ENCODE results near the gene EARS2.
A peak's percentile ranks its signal among the peaks of the same experiment; 100 is the strongest.
"Not testable (repeated sequence)": the region's sequence is repeated elsewhere in the genome, so short reads cannot be mapped to it uniquely, and the experiment has no call there.

Gene EARS2

DNA sequence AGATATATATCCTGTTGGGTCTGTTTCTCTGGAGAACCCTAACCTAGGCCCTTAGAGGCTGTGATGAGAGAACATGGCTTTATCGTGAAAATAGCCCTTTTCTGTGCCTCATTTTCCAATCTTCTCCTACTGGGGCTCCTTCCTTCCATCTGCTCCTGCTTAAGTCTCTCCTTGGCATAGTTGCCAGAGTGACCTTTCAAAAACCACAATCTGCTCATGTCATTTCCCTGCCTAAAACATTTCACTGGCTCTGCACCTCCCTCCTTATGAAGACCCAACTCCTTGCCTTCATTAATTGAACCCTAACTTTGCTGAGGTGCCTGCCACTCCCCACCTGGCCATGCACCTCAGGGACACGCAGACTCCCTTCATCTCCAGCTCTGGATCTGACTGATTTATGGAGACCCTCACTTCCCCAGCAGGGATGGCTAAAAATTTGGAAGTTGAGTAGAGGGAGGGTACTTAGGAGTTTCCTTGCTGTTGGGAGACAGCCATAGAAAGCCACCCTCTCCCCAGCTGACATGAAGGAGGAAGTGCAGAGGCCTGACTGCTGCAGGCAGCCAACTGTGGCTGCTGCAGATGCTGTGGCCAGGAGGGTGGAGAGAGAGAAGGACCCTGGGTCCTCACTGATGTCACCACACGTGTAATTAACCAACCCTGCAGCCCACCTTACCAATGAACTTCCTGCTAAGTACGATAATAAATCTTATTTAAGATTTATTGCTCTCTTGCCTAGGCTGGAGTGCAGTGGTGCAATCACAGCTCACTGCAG lies 40.6 kb downstream of the EARS2 start:
- Histone ChIP-seq H3K4me3 (ENCODE audit: insufficient read length, low read depth) (no peak overlapping the region), H3K36me3 (ENCODE audit: insufficient read depth, insufficient read length, low read length) (peaks cover 72% of the 10 kb centered on the region), H3K4me1 (ENCODE audit: insufficient read depth, insufficient read length) (no peaks in the 10 kb centered on the region), H3K27me3 (ENCODE audit: insufficient read depth, insufficient read length) (no peaks in the 10 kb centered on the region), H3K9ac (ENCODE audit: insufficient read length, low read depth) (no peak overlapping the region), H3K9me3 (ENCODE audit: insufficient read depth, low read length) (no peaks in the 10 kb centered on the region)
- TF ChIP-seq YY1 (IDR thresholded peaks at IDR 0.05; ENCODE audit: insufficient read depth, insufficient read length) (no peak), ZNF274 (IDR thresholded peaks at IDR 0.05; ENCODE audit: low read depth, low read length) (no peak), SUZ12 (IDR thresholded peaks at IDR 0.05; ENCODE audit: extremely low read depth, insufficient read depth, insufficient read length) (no peak)
- DNase-seq (ENCODE audit: low read depth, low spot score), result no peak

GRCh38 chr16:23515881-23516280 lies 41.3 kb downstream of the EARS2 start:
- H3K4me3 ChIP-seq (ENCODE audit: insufficient read length, low read depth), result no peak overlapping the region
- TF ChIP-seq ZNF274 (IDR thresholded peaks at IDR 0.05; ENCODE audit: low read depth, low read length), result no peak
- TF ChIP-seq SUZ12 (IDR thresholded peaks at IDR 0.05; ENCODE audit: extremely low read depth, insufficient read depth, insufficient read length), result no peak
- no peak for TF ChIP-seq YY1 (IDR thresholded peaks at IDR 0.05; ENCODE audit: insufficient read depth, insufficient read length)
- no peak for DNase-seq (ENCODE audit: low read depth, low spot score)
- H3K4me1 ChIP-seq (ENCODE audit: insufficient read depth, insufficient read length), result no peaks in the 10 kb centered on the region
- H3K36me3 ChIP-seq (ENCODE audit: insufficient read depth, insufficient read length, low read length), result peaks cover 65% of the 10 kb centered on the region
- H3K9ac ChIP-seq (ENCODE audit: insufficient read length, low read depth), result no peak overlapping the region
- H3K27me3 ChIP-seq (ENCODE audit: insufficient read depth, insufficient read length), result no peaks in the 10 kb centered on the region
- H3K9me3 ChIP-seq (ENCODE audit: insufficient read depth, low read length), result no peaks in the 10 kb centered on the region

DNA sequence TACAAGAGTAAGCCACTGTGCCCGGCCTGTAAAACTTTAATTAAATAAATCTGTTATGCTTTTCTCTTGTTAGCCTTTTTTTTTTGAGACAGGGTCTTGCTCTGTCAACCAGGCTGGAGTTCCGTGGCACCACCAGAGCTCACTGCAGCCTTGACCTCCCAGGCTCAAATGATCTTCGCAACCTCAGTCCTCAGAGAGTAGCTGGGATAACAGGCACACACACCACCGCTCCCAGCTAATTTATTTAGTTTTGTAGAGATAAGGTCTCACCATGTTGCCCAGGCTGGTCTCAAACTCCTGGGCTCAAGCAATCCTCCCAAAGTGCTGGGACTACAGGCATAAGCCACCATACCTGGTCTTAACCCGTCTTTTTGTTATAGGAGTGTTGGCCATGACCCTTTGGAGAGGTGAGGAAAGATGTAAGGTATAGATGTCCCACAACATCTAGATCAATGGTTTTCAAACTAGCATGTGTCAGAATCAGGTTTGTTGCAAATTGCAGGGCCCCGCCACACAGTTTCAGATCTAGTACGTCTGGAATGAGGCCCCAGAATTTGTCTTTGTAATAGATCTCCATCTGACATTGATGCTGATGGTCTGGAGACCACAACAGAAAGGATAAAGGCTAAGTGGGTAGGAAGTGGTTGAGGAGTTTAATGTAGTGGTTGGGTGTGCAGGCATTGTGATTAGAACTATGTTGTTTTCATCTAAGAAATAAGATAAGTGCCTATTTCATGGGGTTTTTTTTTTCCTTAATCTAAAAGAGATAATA lies 42.6 kb downstream of the EARS2 start:
- no peaks in the 10 kb centered on the region for H3K4me1 ChIP-seq (ENCODE audit: insufficient read depth, insufficient read length)
- DNase-seq (ENCODE audit: low read depth, low spot score), result no peak
- TF ChIP-seq SUZ12 (IDR thresholded peaks at IDR 0.05; ENCODE audit: extremely low read depth, insufficient read depth, insufficient read length) (no peak), YY1 (IDR thresholded peaks at IDR 0.05; ENCODE audit: insufficient read depth, insufficient read length) (no peak), ZNF274 (IDR thresholded peaks at IDR 0.05; ENCODE audit: low read depth, low read length) (no peak)

DNA sequence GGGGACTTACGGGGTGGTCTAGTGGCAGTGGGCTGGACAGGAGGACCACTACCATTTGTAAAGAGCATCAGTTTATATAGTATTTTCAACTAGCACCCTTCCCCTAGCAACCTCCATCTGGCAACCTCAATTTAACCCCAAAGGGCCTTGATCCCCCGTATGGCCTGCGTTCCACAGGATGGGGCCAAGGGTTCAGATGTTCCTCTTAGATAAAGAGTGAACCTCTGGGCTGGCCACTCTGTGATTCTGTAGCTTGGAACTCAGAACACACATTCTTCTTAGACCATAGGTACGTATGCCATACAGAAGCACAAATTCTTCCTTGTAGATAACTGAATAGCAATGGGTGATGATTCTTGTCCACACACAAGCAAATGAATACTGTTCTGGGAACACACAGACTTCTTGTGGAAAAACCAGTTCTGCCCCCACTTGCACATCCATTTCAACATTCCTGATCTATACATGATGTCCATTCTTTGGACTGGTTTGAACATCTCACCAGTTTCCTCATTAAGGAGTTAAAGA lies 44.9 kb downstream of the EARS2 start:
- DNase-seq (ENCODE audit: low read depth, low spot score), result no peak
- H3K9ac ChIP-seq (ENCODE audit: insufficient read length, low read depth), result no peak overlapping the region
- no peaks in the 10 kb centered on the region for H3K4me1 ChIP-seq (ENCODE audit: insufficient read depth, insufficient read length)
- H3K36me3 ChIP-seq (ENCODE audit: insufficient read depth, insufficient read length, low read length), result peaks cover 41% of the 10 kb centered on the region
- H3K27me3 ChIP-seq (ENCODE audit: insufficient read depth, insufficient read length), result no peaks in the 10 kb centered on the region
- H3K4me3 ChIP-seq (ENCODE audit: insufficient read length, low read depth), result no peak overlapping the region
- TF ChIP-seq SUZ12 (IDR thresholded peaks at IDR 0.05; ENCODE audit: extremely low read depth, insufficient read depth, insufficient read length), result no peak
- TF ChIP-seq YY1 (IDR thresholded peaks at IDR 0.05; ENCODE audit: insufficient read depth, insufficient read length), result no peak
- no peak for TF ChIP-seq ZNF274 (IDR thresholded peaks at IDR 0.05; ENCODE audit: low read depth, low read length)
- H3K9me3 ChIP-seq (ENCODE audit: insufficient read depth, low read length), result no peaks in the 10 kb centered on the region

More for the DNA sequence above, 42.6 kb downstream of the EARS2 start:
- H3K9me3 ChIP-seq (ENCODE audit: insufficient read depth, low read length), result no peaks in the 10 kb centered on the region
- peaks cover 53% of the 10 kb centered on the region for H3K36me3 ChIP-seq (ENCODE audit: insufficient read depth, insufficient read length, low read length)
- no peaks in the 10 kb centered on the region for H3K27me3 ChIP-seq (ENCODE audit: insufficient read depth, insufficient read length)
- no peak overlapping the region for H3K4me3 ChIP-seq (ENCODE audit: insufficient read length, low read depth)
- H3K9ac ChIP-seq (ENCODE audit: insufficient read length, low read depth), result no peak overlapping the region

DNA sequence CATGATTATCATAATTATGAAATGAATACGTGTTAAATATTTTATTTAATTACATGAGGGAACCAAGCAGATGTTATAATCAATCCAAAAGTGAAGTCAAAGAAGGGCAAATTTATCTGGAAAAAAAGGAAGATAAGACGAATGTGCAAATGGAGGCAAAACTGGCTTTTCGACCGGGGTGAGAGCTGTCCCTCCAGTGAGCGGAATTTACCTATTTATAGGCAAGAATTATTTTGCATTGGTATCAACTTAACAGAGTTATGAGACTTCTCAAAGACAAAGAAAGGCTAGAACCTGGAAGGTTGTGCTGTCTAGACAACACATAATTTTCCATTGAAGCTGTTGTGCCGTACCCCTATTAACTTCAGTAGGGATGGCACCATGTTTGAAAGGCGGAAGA lies 45.4 kb downstream of the EARS2 start:
- H3K4me1 ChIP-seq (ENCODE audit: insufficient read depth, insufficient read length), result no peaks in the 10 kb centered on the region
- peaks cover 41% of the 10 kb centered on the region for H3K36me3 ChIP-seq (ENCODE audit: insufficient read depth, insufficient read length, low read length)
- H3K9ac ChIP-seq (ENCODE audit: insufficient read length, low read depth), result no peak overlapping the region
- H3K9me3 ChIP-seq (ENCODE audit: insufficient read depth, low read length), result no peaks in the 10 kb centered on the region
- DNase-seq (ENCODE audit: low read depth, low spot score), result no peak
- TF ChIP-seq ZNF274 (IDR thresholded peaks at IDR 0.05; ENCODE audit: low read depth, low read length) (no peak), YY1 (IDR thresholded peaks at IDR 0.05; ENCODE audit: insufficient read depth, insufficient read length) (no peak), SUZ12 (IDR thresholded peaks at IDR 0.05; ENCODE audit: extremely low read depth, insufficient read depth, insufficient read length) (no peak)
- H3K4me3 ChIP-seq (ENCODE audit: insufficient read length, low read depth), result no peak overlapping the region
- H3K27me3 ChIP-seq (ENCODE audit: insufficient read depth, insufficient read length), result no peaks in the 10 kb centered on the region

- not testable (repeated sequence) for H3K4me3 ChIP-seq (ENCODE audit: insufficient read length, low read depth); H3K4me1 ChIP-seq (ENCODE audit: insufficient read depth, insufficient read length); H3K27me3 ChIP-seq (ENCODE audit: insufficient read depth, insufficient read length); H3K9me3 ChIP-seq (ENCODE audit: insufficient read depth, low read length); DNase-seq (ENCODE audit: low read depth, low spot score)
- Histone ChIP-seq H3K36me3 (ENCODE audit: insufficient read depth, insufficient read length, low read length) (peaks cover 41% of the 10 kb centered on the region), H3K9ac (ENCODE audit: insufficient read length, low read depth) (peak overlapping the region; percentile 95)
Observed at GRCh38 chr16:23510915-23511270, 46.3 kb downstream of the EARS2 start.

GRCh38 chr16:23510164-23510914 lies 46.8 kb downstream of the EARS2 start, which contains the start of gene GGA2:
Gene GGA2, minus strand, starts transcription at chr16:23510494. Its CDS starts 83 bp downstream, at chr16:23510411.
- Histone ChIP-seq H3K27me3 (ENCODE audit: insufficient read depth, insufficient read length) (no peaks in the 10 kb centered on the region), H3K9me3 (ENCODE audit: insufficient read depth, low read length) (no peaks in the 10 kb centered on the region), H3K9ac (ENCODE audit: insufficient read length, low read depth) (peak within 1 kb of the TSS; percentile 95), H3K36me3 (ENCODE audit: insufficient read depth, insufficient read length, low read length) (peaks cover 36% of the 10 kb centered on the region), H3K4me1 (ENCODE audit: insufficient read depth, insufficient read length) (peaks cover 6% of the 10 kb centered on the region), H3K4me3 (ENCODE audit: insufficient read length, low read depth) (peak within 1 kb of the TSS; percentile 78)
- TF ChIP-seq YY1 (IDR thresholded peaks at IDR 0.05; ENCODE audit: insufficient read depth, insufficient read length) (no peak), SUZ12 (IDR thresholded peaks at IDR 0.05; ENCODE audit: extremely low read depth, insufficient read depth, insufficient read length) (no peak), ZNF274 (IDR thresholded peaks at IDR 0.05; ENCODE audit: low read depth, low read length) (no peak)
- peak; percentile 75 for DNase-seq (ENCODE audit: low read depth, low spot score)
